HG03354 (cell line): ENCODE data around the gene OVOL2.

ENCODE experiments used
- ATAC-seq: cut with Tn5 transposase; IDR thresholded peaks from one replicate; pipeline ENCODE4 v1.9.1; 2021; ENCODE audit warnings: mild to moderate bottlenecking; ENCODE audit not compliant: unreplicated experiment, poor library complexity, severe bottlenecking

OVOL2 gene

GRCh38 chr20:17992847-17993513, 64.7 kb downstream of the OVOL2 start:
- ATAC-seq, result no peak

GRCh38 chr20:17992224-17992637, 65.5 kb downstream of the OVOL2 start:
- no peak for ATAC-seq

- ATAC-seq, result no peak
These were observed 67.3 kb downstream of the OVOL2 start for GRCh38 chr20:17990278-17990972.

- no peak for ATAC-seq
These were observed 69.7 kb downstream of the OVOL2 start for GRCh38 chr20:17987988-17988387.

- no peak for ATAC-seq
These were observed 72.2 kb downstream of the OVOL2 start for GRCh38 chr20:17985388-17986018.

GRCh38 chr20:17976305-17976704, 81.4 kb downstream of the OVOL2 start:
- no peak for ATAC-seq
